K562 (cell line): Measurements from ENCODE around the gene KLK1. TPM values are rescaled to one million over a fixed set of nuclear protein-coding genes. Genes with fewer than 3 reads are reported as not detected.
A peak's percentile ranks its signal among the peaks of the same experiment; 100 is the strongest.

Source experiments
- CBFB ChIP-seq: sonication (generic); formaldehyde crosslinking; IDR thresholded peaks from 2 replicates; pipeline ENCODE4 v1.4.0; 2020; ENCODE audit warnings: mild to moderate bottlenecking, missing genetic modification reagents
- EWSR1 ChIP-seq: fragments of 450-650 bp; IDR thresholded peaks from 2 replicates; pipeline ENCODE4 v1.6.1; 2018; ENCODE audit warnings: borderline replicate concordance, mild to moderate bottlenecking, low read depth, moderate library complexity; ENCODE audit not compliant: partially characterized antibody
- FOXA3 ChIP-seq, 2 experiments: fragments of 450-650 bp in 1 of 2; sonication (generic) in 1 of 2; formaldehyde crosslinking; IDR thresholded peaks in 1 of 2; conservative IDR thresholded peaks in 1 of 2; 2 replicates each; pipeline versions ENCODE4 v1.4.0 to v1.8.0; 2020 to 2022; ENCODE audit warnings: mild to moderate bottlenecking in 2 of 2, missing genetic modification reagents in 1 of 2
- GABPA ChIP-seq: fragments of 200-800 bp; sonication (Bioruptor generic); conservative IDR thresholded peaks from 2 replicates; pipeline ENCODE4 v1.6.1; 2016; ENCODE audit warnings: low read depth, missing genetic modification characterization, missing compliant biosample characterization
- GTF2F1 ChIP-seq: IDR thresholded peaks from 2 replicates; pipeline ENCODE4 v1.6.1; 2011; ENCODE audit warnings: low read depth, low read length, improper control_type of control experiment
- HNRNPLL ChIP-seq: fragments of 200-400 bp; formaldehyde crosslinking; IDR thresholded peaks from 2 replicates; pipeline ENCODE4 v1.6.1; 2017; ENCODE audit warnings: low read length, low read depth, mild to moderate bottlenecking; ENCODE audit not compliant: poor library complexity, severe bottlenecking
- ILF3 ChIP-seq: fragments of 450-650 bp; IDR thresholded peaks from 2 replicates; pipeline ENCODE4 v1.6.1; 2018; ENCODE audit warnings: antibody characterized with exemption, mild to moderate bottlenecking, moderate library complexity, borderline replicate concordance
- JUND ChIP-seq, 2 experiments: IDR thresholded peaks; 2 replicates in 1 of 2; 3 replicates in 1 of 2; pipeline ENCODE4 v1.6.1; 2011; ENCODE audit warnings: borderline replicate concordance in 2 of 2, low read depth in 2 of 2, low read length in 2 of 2, improper control_type of control experiment in 1 of 2, missing biosample characterization in 1 of 2, missing genetic modification characterization in 1 of 2, missing genetic modification reagents in 1 of 2
- LEF1 ChIP-seq: fragments of 450-650 bp; IDR thresholded peaks from 2 replicates; pipeline ENCODE4 v1.6.1; 2016; ENCODE audit warnings: mild to moderate bottlenecking
- MBD1 ChIP-seq: fragments of 250-450 bp; sonication (Bioruptor Pico); IDR thresholded peaks from 2 replicates; pipeline ENCODE4 v1.8.0; 2022; ENCODE audit warnings: inconsistent platforms
- NR2C1 ChIP-seq, 2 experiments: fragments of 450-650 bp; IDR thresholded peaks; 2 replicates each; pipeline ENCODE4 v1.6.1; 2017; ENCODE audit warnings: mild to moderate bottlenecking in 2 of 2, antibody characterized with exemption in 1 of 2, inconsistent platforms in 1 of 2, missing compliant biosample characterization in 1 of 2, missing genetic modification characterization in 1 of 2
- POLR2A ChIP-seq: fragments of 450-650 bp; conservative IDR thresholded peaks from 2 replicates; pipeline ENCODE4 v1.6.1; 2016
- POLR3G ChIP-seq: IDR thresholded peaks from 2 replicates; pipeline ENCODE4 v1.6.1; 2011; ENCODE audit not compliant: insufficient read length, insufficient replicate concordance; ENCODE audit errors: extremely low read depth
- SRSF1 ChIP-seq: fragments of 200-400 bp; formaldehyde crosslinking; IDR thresholded peaks from 2 replicates; pipeline ENCODE4 v1.6.1; 2017; ENCODE audit warnings: mild to moderate bottlenecking, low read depth, low read length, moderate library complexity
- U2AF2 ChIP-seq: fragments of 200-400 bp; formaldehyde crosslinking; optimal IDR thresholded peaks from 2 replicates; pipeline ENCODE3; 2017; ENCODE audit warnings: low read depth, mild to moderate bottlenecking, low read length
- ZNF311 ChIP-seq: fragments of 250-450 bp; sonication (Bioruptor Pico); IDR thresholded peaks from 2 replicates; pipeline ENCODE4 v1.4.0; 2020; ENCODE audit warnings: mild to moderate bottlenecking, moderate library complexity
- ZNF511 ChIP-seq: sonication (generic); formaldehyde crosslinking; IDR thresholded peaks from 2 replicates; pipeline ENCODE4 v1.8.0; 2022; ENCODE audit warnings: mild to moderate bottlenecking, missing genetic modification reagents
- polyA plus RNA-seq, 8 experiments: library from polyadenylated mRNA; depleted of rRNA in 4 of 8; stranded (reverse) in 5 of 8; unstranded in 3 of 8; fragments of >200 nt; fragmentation: Nextera tagmentation in 2 of 8; fragmentation: Illumina TruSeq in 1 of 8; extraction: Ambion mirVana in 2 of 8; extraction: Trizol in 1 of 8; gene quantifications; 2 replicates each; pipeline versions ENCODE4 v1.2.1 to v1.2.3, GENCODE V29; 2011 to 2014; ENCODE audit warnings: inconsistent platforms in 1 of 8, missing spikeins in 1 of 8
- total RNA-seq, 7 experiments: library from RNA; depleted of rRNA in 6 of 7; stranded (reverse); fragments of >200 nt in 6 of 7; fragmentation: Illumina TruSeq in 2 of 7; extraction: Trizol in 2 of 7; gene quantifications; 2 replicates each; pipeline versions ENCODE4 v1.2.1 to v1.2.3, GENCODE V29; 2011 to 2021; ENCODE audit warnings: low replicate concordance in 1 of 7
- TF ChIP-seq, protein P1 (sequence below): sonication (generic); formaldehyde crosslinking; IDR thresholded peaks from 2 replicates; pipeline ENCODE4 v1.9.0; 2022; ENCODE audit warnings: mild to moderate bottlenecking, missing genetic modification reagents
- TF ChIP-seq, protein P2 (sequence below): fragments of 200-400 bp; formaldehyde crosslinking; IDR thresholded peaks from 2 replicates; pipeline ENCODE4 v1.6.1; 2017; ENCODE audit warnings: mild to moderate bottlenecking, low read depth, low read length, moderate library complexity
- TF ChIP-seq, protein P3 (sequence below): fragments of 250-450 bp; sonication (Bioruptor Pico); IDR thresholded peaks from 2 replicates; pipeline ENCODE4 v1.9.0; 2021; ENCODE audit warnings: mild to moderate bottlenecking, inconsistent platforms

The KLK1 gene
- total and polyA plus RNA-seq, 9 of the 15 experiments (the other 6 are each of a cell fraction or from before 2014, with no cell fraction given): 0.87 to 15.4 (median 9.1) TPM

GRCh38 chr19:50794074-50794875 is 29.3 kb downstream of the KLK1 start (continued):
- TF ChIP-seq POLR3G (no peak), SRSF1 (no peak), NR2C1 (IDR thresholded peaks at IDR 0.05) (no peak), NR2C1 (tag; IDR thresholded peaks at IDR 0.05) (no peak), POLR2A (no peak), LEF1 (no peak), MBD1 (CRISPR knock-in tag) (no peak), GABPA (no peak), GTF2F1 (no peak), HNRNPLL (no peak), FOXA3 (CRISPR knock-in tag; conservative IDR thresholded peaks at IDR 0.05 in 1 of 2, IDR thresholded peaks at IDR 0.05 in 1 of 2) (no peak; a peak in 1 of 4 replicates), JUND (IDR thresholded peaks at IDR 0.05; ENCODE audit: borderline replicate concordance, low read depth, low read length) (no peak), JUND (tag; IDR thresholded peaks at IDR 0.05; ENCODE audit: borderline replicate concordance, low read depth, low read length) (no peak), U2AF2 (no peak), ZNF511 (CRISPR knock-in tag) (no peak), ZNF311 (CRISPR knock-in tag) (no peak), CBFB (CRISPR knock-in tag) (no peak), EWSR1 (peak; percentile 17), ILF3 (no peak)
- TF ChIP-seq, protein P1, sequence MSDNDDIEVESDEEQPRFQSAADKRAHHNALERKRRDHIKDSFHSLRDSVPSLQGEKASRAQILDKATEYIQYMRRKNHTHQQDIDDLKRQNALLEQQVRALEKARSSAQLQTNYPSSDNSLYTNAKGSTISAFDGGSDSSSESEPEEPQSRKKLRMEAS (CRISPR knock-in tag): peak; percentile 64
- TF ChIP-seq, protein P2, sequence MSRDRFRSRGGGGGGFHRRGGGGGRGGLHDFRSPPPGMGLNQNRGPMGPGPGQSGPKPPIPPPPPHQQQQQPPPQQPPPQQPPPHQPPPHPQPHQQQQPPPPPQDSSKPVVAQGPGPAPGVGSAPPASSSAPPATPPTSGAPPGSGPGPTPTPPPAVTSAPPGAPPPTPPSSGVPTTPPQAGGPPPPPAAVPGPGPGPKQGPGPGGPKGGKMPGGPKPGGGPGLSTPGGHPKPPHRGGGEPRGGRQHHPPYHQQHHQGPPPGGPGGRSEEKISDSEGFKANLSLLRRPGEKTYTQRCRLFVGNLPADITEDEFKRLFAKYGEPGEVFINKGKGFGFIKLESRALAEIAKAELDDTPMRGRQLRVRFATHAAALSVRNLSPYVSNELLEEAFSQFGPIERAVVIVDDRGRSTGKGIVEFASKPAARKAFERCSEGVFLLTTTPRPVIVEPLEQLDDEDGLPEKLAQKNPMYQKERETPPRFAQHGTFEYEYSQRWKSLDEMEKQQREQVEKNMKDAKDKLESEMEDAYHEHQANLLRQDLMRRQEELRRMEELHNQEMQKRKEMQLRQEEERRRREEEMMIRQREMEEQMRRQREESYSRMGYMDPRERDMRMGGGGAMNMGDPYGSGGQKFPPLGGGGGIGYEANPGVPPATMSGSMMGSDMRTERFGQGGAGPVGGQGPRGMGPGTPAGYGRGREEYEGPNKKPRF: no peak
- TF ChIP-seq, protein P3, sequence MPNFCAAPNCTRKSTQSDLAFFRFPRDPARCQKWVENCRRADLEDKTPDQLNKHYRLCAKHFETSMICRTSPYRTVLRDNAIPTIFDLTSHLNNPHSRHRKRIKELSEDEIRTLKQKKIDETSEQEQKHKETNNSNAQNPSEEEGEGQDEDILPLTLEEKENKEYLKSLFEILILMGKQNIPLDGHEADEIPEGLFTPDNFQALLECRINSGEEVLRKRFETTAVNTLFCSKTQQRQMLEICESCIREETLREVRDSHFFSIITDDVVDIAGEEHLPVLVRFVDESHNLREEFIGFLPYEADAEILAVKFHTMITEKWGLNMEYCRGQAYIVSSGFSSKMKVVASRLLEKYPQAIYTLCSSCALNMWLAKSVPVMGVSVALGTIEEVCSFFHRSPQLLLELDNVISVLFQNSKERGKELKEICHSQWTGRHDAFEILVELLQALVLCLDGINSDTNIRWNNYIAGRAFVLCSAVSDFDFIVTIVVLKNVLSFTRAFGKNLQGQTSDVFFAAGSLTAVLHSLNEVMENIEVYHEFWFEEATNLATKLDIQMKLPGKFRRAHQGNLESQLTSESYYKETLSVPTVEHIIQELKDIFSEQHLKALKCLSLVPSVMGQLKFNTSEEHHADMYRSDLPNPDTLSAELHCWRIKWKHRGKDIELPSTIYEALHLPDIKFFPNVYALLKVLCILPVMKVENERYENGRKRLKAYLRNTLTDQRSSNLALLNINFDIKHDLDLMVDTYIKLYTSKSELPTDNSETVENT (CRISPR knock-in tag): no peak
